ENCODE measurements around the gene NAP1L4.
A peak's percentile ranks its signal among the peaks of the same experiment; 100 is the strongest.

Gene NAP1L4

DNA sequence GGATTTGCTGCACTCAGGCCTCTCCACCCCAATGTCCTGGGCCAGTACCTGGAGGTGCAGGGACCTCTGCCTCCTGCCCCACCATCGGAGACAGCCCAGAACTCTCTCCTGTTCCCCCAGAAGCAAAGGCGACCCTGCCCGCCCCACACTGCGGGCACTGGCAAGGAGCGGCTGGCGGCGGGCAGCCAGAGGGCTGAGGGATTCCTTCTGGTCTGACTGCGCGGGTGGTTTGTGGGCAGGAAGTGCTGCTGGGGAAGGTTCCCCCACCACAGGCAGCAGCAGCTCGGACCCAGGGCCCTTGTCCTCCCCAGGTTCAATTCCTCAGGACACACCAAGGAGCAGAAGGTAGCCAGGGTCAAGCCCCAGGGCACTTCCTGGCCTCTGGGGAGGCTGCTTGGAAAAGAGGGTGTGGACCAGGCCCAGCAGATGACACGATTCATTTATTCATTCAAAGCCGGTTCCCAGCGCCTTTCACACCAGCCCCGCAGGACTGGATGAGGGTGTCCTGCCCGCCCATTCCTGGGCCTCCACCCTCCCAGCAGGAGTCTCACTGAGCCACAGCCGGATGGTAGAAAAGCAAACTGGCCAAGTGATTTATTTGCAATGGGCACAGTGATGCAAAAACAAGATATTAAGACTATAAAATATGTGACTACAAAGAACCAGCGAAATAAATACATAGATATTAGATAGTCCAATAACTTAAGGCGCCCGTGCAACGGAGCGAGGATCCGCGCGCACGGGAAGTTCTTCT is 64.1 kb downstream of the NAP1L4 start:
- TF ChIP-seq, protein P1, sequence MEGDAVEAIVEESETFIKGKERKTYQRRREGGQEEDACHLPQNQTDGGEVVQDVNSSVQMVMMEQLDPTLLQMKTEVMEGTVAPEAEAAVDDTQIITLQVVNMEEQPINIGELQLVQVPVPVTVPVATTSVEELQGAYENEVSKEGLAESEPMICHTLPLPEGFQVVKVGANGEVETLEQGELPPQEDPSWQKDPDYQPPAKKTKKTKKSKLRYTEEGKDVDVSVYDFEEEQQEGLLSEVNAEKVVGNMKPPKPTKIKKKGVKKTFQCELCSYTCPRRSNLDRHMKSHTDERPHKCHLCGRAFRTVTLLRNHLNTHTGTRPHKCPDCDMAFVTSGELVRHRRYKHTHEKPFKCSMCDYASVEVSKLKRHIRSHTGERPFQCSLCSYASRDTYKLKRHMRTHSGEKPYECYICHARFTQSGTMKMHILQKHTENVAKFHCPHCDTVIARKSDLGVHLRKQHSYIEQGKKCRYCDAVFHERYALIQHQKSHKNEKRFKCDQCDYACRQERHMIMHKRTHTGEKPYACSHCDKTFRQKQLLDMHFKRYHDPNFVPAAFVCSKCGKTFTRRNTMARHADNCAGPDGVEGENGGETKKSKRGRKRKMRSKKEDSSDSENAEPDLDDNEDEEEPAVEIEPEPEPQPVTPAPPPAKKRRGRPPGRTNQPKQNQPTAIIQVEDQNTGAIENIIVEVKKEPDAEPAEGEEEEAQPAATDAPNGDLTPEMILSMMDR (IDR thresholded peaks at IDR 0.05), result no peak
- no peaks in the 10 kb centered on the region for H3K9me3 ChIP-seq
- H3K27me3 ChIP-seq, result peaks cover 0 to 19% of the 10 kb centered on the region in 2 donors

DNA sequence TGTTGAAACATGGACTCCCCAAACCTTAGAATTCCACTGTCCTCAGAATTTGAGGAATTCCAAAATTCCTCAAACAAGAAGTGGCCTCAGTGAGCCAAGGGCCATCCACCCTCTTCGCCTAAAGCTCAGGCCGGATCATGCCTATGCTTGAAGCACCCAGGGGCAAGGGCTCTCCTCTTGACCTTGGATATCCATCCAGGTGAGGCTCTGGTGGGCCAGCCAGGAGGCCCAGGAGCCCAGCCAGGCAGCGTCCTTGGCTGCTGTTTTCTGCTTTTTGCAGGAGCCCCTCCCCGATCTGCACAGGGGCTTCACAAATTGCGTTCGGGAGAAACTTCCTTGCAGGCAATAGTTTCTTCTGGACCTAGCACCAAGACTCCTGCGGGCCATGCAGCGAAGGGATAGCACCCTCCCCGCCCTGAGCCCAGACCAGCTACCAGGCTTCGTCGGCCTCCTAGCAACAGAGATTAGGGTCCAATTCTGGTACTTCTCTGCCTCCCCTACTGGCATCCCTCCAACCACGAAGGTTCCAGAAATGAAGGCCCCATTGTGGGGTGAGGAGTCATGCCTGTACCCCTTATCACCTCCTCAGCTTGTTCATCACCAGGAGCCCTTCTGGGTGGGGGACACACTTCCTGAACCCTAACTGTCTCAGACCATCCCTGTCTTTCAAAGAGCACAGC is 64.9 kb downstream of the NAP1L4 start:
- TF ChIP-seq, protein P1 (IDR thresholded peaks at IDR 0.05), result no peak
- no peaks in the 10 kb centered on the region for H3K9me3 ChIP-seq
- intact Hi-C loops (cut with DNase I; ENCODE audit: low total_unique reads), result no loop called here
- peaks cover 0 to 44% (median 24%) of the 10 kb centered on the region in 4 donors for H3K4me1 ChIP-seq
- DNase-seq, result peak in 1 of 2 donors; percentile 54
- H3K27ac ChIP-seq, result no peak overlapping the region
- no peak overlapping the region for H3K4me3 ChIP-seq
- peaks cover 0 to 24% of the 10 kb centered on the region in 2 donors for H3K27me3 ChIP-seq
- no peaks in the 10 kb centered on the region for H3K36me3 ChIP-seq

More for the DNA sequence above, 64.1 kb downstream of the NAP1L4 start:
- peak in 1 of 2 donors; percentile 62 for DNase-seq
- Histone ChIP-seq H3K27ac (peak overlapping the region in 1 of 2 donors; percentile 67), H3K4me1 (peaks cover 0 to 52% (median 28%) of the 10 kb centered on the region in 4 donors), H3K36me3 (no peaks in the 10 kb centered on the region), H3K4me3 (peak overlapping the region; percentile 53 to 75)
- intact Hi-C loops (cut with DNase I; ENCODE audit: low total_unique reads), result no loop called here

DNA sequence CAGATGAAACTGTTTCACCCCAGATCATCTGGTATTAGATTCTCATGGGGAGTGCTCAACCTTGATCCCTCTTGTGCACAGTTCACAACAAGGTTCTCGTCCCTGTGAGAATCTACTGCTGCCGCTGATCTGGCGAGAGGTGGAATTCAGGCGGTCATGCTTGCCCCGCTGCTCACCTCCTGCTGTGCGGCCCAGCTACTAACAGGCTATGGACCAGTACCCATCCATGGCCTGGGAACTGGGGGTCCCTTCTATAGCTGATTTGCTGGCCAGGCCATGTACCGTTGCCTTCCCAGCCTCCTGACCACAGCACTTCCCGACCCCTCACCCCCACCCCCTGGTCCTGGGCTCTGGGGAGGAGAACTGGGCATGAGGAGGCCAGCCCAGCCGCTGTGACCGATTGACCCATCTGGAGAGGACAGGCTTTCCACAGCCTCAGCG is 65.5 kb downstream of the NAP1L4 start:
- no peak for DNase-seq
- peaks cover 0 to 44% (median 24%) of the 10 kb centered on the region in 4 donors for H3K4me1 ChIP-seq
- intact Hi-C loops (cut with DNase I; ENCODE audit: low total_unique reads), result no loop called here
- H3K9me3 ChIP-seq, result no peaks in the 10 kb centered on the region
- peaks cover 0 to 26% of the 10 kb centered on the region in 2 donors for H3K27me3 ChIP-seq
- no peaks in the 10 kb centered on the region for H3K36me3 ChIP-seq
- H3K27ac ChIP-seq, result no peak overlapping the region
- H3K4me3 ChIP-seq, result no peak overlapping the region
- TF ChIP-seq, protein P1 (IDR thresholded peaks at IDR 0.05), result no peak

DNA sequence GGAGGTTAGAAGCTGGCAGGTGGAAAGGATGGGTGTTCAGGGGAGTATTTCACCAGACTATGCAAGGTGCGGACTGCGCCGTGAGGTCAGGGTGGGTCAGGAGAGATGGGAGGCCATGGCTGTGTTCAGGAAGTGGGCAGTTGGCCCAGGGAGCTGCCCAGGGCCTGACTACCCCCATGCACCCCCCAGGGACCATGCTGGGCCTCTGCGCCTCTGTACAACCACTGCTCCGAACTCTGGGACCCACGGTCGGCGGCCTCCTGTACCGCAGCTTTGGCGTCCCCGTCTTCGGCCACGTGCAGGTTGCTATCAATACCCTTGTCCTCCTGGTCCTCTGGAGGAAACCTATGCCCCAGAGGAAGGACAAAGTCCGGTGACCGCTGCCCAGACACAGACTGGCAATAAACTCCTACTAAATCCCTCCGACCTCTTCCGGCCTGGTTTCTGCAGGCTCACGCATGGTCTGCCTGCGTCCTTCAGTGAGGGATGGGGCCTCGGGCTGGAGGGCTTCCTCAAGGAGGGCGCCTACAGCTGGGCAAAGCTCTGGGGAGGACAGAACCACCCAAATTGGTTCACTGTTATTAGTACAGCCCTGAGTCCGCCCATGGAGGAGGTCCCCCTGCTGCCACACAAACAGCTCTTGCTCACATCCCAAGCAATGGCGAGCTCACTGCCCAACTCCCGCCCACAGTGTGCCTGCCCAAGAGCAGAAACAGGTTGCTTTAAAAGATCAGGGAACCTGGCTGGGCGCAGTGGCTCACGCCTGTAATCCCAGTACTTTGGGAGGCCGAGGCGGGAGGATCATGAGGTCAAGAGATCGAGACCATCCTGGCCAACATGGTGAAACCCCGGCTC is 67.1 kb downstream of the NAP1L4 start:
- no peaks in the 10 kb centered on the region for H3K36me3 ChIP-seq
- intact Hi-C loops (cut with DNase I; ENCODE audit: low total_unique reads), result no loop called here
- peaks cover 0 to 26% of the 10 kb centered on the region in 2 donors for H3K27me3 ChIP-seq
- TF ChIP-seq, protein P1 (IDR thresholded peaks at IDR 0.05), result no peak
- H3K9me3 ChIP-seq, result no peaks in the 10 kb centered on the region
- no peak overlapping the region for H3K27ac ChIP-seq
- H3K4me3 ChIP-seq, result no peak overlapping the region
- peaks cover 0 to 33% (median 17%) of the 10 kb centered on the region in 4 donors for H3K4me1 ChIP-seq
- no peak for DNase-seq

DNA sequence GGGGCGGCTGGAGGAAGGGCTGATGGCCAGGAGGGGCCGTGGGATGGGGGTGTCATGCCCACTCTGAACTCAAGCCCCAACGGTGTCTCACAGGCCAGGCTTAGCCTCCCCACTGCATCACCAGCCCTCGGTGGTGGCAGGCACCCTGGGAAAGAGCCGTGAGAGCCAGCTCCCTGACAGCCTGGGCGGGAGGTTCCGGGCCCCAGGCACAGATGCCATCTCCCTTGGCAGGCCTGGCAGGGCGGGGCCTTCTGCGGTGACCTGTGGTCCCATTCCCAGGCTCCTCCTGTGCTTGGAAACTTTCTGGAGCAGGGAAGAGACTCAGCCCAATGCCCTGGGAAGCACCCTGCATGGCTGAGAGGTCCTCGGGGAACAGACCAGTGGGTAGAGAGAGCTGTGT is 67.7 kb downstream of the NAP1L4 start:
- Histone ChIP-seq H3K36me3 (no peaks in the 10 kb centered on the region), H3K27me3 (peaks cover 0 to 22% of the 10 kb centered on the region in 2 donors), H3K27ac (no peak overlapping the region), H3K9me3 (no peaks in the 10 kb centered on the region), H3K4me1 (peaks cover 0 to 26% (median 11%) of the 10 kb centered on the region in 4 donors), H3K4me3 (no peak overlapping the region)
- intact Hi-C loops (cut with DNase I; ENCODE audit: low total_unique reads), result no loop called here
- TF ChIP-seq, protein P1 (IDR thresholded peaks at IDR 0.05), result no peak
- DNase-seq, result no peak

Data from tibial artery (tissue), 4 donors.